ENCODE data around the gene IGSF9B. TPM values are rescaled to one million over a fixed set of nuclear protein-coding genes. Genes with fewer than 3 reads are reported as not detected.

IGSF9B gene
- total RNA-seq, 2 experiments from 2014 or later, result 0.95 to 2.8 TPM

DNA sequence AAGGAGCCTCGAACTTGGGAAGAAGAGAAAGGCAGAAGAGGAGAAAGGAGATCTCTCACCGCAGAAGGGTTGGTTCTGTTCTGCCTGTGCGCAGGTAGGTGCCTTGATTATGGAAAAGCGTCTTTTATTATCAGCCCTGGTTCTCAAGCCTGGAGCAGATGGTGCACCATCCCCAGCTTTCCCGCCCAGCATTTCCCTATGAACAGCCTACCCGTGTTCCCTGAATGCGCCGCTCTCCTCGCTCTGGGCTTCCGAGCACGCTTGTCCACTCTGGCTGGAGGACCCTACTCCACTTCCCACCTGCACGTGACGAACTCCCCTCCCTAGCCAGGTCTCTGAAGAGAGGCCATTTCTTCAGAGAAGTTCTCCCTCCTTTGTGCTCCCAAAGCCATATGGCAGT lies 15.2 kb downstream of the IGSF9B start:
- Histone ChIP-seq H3K9me2 (ENCODE audit: insufficient read depth, low read length) (no peaks in the 10 kb centered on the region), H3K9me3 (ENCODE audit: low read length) (no peaks in the 10 kb centered on the region), H3K36me3 (ENCODE audit: insufficient read depth, low read length) (no peaks in the 10 kb centered on the region), H4K20me1 (ENCODE audit: insufficient read depth, low read length) (no peaks in the 10 kb centered on the region), H3K79me2 (ENCODE audit: insufficient read depth, low read depth, low read length) (no peaks in the 10 kb centered on the region), H2AFZ (ENCODE audit: low read length) (no peak overlapping the region), H3K4me1 (ENCODE audit: insufficient read depth, low read length, poor library complexity, severe bottlenecking) (no peaks in the 10 kb centered on the region), H3K27ac (ENCODE audit: low read depth, low read length, poor library complexity, severe bottlenecking) (no peak overlapping the region), H3K4me2 (ENCODE audit: low read length) (no peak overlapping the region), H3K4me3 (ENCODE audit: low read depth, low read length, poor library complexity, severe bottlenecking) (no peak overlapping the region)
- ChIA-PET POLR2A (no interaction called here), CTCF (ENCODE audit: unreplicated experiment) (no interaction called here)
- intact Hi-C loops (cut with micrococcal nuclease; ENCODE audit: unreplicated experiment), result no loop called here
- TF ChIP-seq EZH2phosphoT487 (IDR thresholded peaks at IDR 0.05; ENCODE audit: borderline replicate concordance, low read depth, low read length) (no peak), CTCF (conservative IDR thresholded peaks at IDR 0.05; ENCODE audit: low read length) (no peak)
- no peak for DNase-seq (ENCODE audit: low spot score)
- no TSS peak for BruUV-seq (replicated peaks)

- no TSS peak for BruUV-seq (replicated peaks)
- CTCF ChIA-PET (ENCODE audit: unreplicated experiment), result no interaction called here
These were observed 16.7 kb downstream of the IGSF9B start for GRCh38 chr11:133940034-133940433.

DNA sequence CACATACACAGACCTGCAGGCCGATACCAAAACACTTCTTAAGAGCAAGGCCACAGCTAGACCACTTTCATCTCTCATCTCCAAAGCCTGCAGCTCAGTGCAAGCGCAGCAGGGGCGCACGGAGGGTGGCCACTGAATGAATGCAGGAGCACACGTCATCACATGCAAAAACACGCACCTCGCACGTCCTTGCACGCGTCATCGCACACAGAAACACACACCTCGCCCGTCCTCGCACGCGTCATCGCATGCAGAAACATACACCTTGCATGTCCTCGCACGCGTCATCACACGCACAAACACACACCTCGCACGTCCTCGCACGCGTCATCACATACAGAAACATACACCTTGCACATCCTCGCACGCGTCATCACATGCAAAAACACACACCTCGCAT lies 17.2 kb downstream of the IGSF9B start:
- Histone ChIP-seq H2AFZ (ENCODE audit: low read length) (no peak overlapping the region), H3K4me3 (ENCODE audit: low read depth, low read length, poor library complexity, severe bottlenecking) (no peak overlapping the region), H3K9me3 (ENCODE audit: low read length) (no peaks in the 10 kb centered on the region), H3K79me2 (ENCODE audit: insufficient read depth, low read depth, low read length) (no peaks in the 10 kb centered on the region), H3K27ac (ENCODE audit: low read depth, low read length, poor library complexity, severe bottlenecking) (no peak overlapping the region), H4K20me1 (ENCODE audit: insufficient read depth, low read length) (no peaks in the 10 kb centered on the region), H3K4me2 (ENCODE audit: low read length) (no peak overlapping the region), H3K4me1 (ENCODE audit: insufficient read depth, low read length, poor library complexity, severe bottlenecking) (no peaks in the 10 kb centered on the region), H3K36me3 (ENCODE audit: insufficient read depth, low read length) (no peaks in the 10 kb centered on the region), H3K9me2 (ENCODE audit: insufficient read depth, low read length) (no peaks in the 10 kb centered on the region)
- ChIA-PET POLR2A (no interaction called here), CTCF (ENCODE audit: unreplicated experiment) (no interaction called here)
- TF ChIP-seq CTCF (conservative IDR thresholded peaks at IDR 0.05; ENCODE audit: low read length), result no peak
- no peak for TF ChIP-seq EZH2phosphoT487 (IDR thresholded peaks at IDR 0.05; ENCODE audit: borderline replicate concordance, low read depth, low read length)
- intact Hi-C loops (cut with micrococcal nuclease; ENCODE audit: unreplicated experiment), result no loop called here
- no peak for DNase-seq (ENCODE audit: low spot score)
- no TSS peak for BruUV-seq (replicated peaks)

More at GRCh38 chr11:133940034-133940433, 16.7 kb downstream of the IGSF9B start:
- H3K4me1 ChIP-seq (ENCODE audit: insufficient read depth, low read length, poor library complexity, severe bottlenecking), result no peaks in the 10 kb centered on the region
- POLR2A ChIA-PET, result no interaction called here
- intact Hi-C loops (cut with micrococcal nuclease; ENCODE audit: unreplicated experiment), result no loop called here
- no peaks in the 10 kb centered on the region for H3K79me2 ChIP-seq (ENCODE audit: insufficient read depth, low read depth, low read length)
- no peak overlapping the region for H3K4me3 ChIP-seq (ENCODE audit: low read depth, low read length, poor library complexity, severe bottlenecking)
- no peak overlapping the region for H3K27ac ChIP-seq (ENCODE audit: low read depth, low read length, poor library complexity, severe bottlenecking)
- no peak overlapping the region for H3K4me2 ChIP-seq (ENCODE audit: low read length)
- H2AFZ ChIP-seq (ENCODE audit: low read length), result no peak overlapping the region
- no peak for TF ChIP-seq CTCF (conservative IDR thresholded peaks at IDR 0.05; ENCODE audit: low read length)
- TF ChIP-seq EZH2phosphoT487 (IDR thresholded peaks at IDR 0.05; ENCODE audit: borderline replicate concordance, low read depth, low read length), result no peak
- no peaks in the 10 kb centered on the region for H4K20me1 ChIP-seq (ENCODE audit: insufficient read depth, low read length)
- H3K9me2 ChIP-seq (ENCODE audit: insufficient read depth, low read length), result no peaks in the 10 kb centered on the region
- no peak for DNase-seq (ENCODE audit: low spot score)
- H3K9me3 ChIP-seq (ENCODE audit: low read length), result no peaks in the 10 kb centered on the region
- H3K36me3 ChIP-seq (ENCODE audit: insufficient read depth, low read length), result no peaks in the 10 kb centered on the region
